GM10266 (cell line): ENCODE results near the gene TCHH.

ENCODE experiments used
- DNase-seq: peaks from one replicate; pipeline ENCODE4 v3.0.0; 2012; ENCODE audit errors: extremely low spot score
- CTCF ChIP-seq: IDR thresholded peaks from 2 replicates; pipeline ENCODE4 v1.5.1; 2012; ENCODE audit warnings: mild to moderate bottlenecking, low read depth; ENCODE audit not compliant: control insufficient read depth, insufficient read depth; ENCODE audit errors: missing control alignments

The TCHH gene

GRCh38 chr1:152137215-152137614, 22.0 kb upstream of the TCHH start:
- TF ChIP-seq CTCF: no peak
- no peak for DNase-seq

- DNase-seq: no peak
- TF ChIP-seq CTCF: no peak
These were observed 14.9 kb upstream of the TCHH start for GRCh38 chr1:152130186-152130585.

GRCh38 chr1:152127673-152128072, 12.4 kb upstream of the TCHH start:
- DNase-seq: no peak
- no peak for TF ChIP-seq CTCF

- no peak for DNase-seq
- TF ChIP-seq CTCF: no peak
These were observed 10.7 kb upstream of the TCHH start for GRCh38 chr1:152125834-152126443.

GRCh38 chr1:152118915-152119314, 3.7 kb upstream of the TCHH start:
- no peak for TF ChIP-seq CTCF
- DNase-seq: no peak

GRCh38 chr1:152112885-152113432, 2.3 kb downstream of the TCHH start:
- no peak for TF ChIP-seq CTCF
- DNase-seq: no peak

- DNase-seq: no peak
- TF ChIP-seq CTCF: no peak
These were observed 3.0 kb downstream of the TCHH start for GRCh38 chr1:152112101-152112884.
